Measurements from ENCODE around the gene IFI30. TPM values are rescaled to one million over a fixed set of nuclear protein-coding genes. Genes with fewer than 3 reads are reported as not detected.

Gene IFI30
- total and polyA plus RNA-seq, 2 donors (not counting 1 experiment from before 2014, with no cell fraction given): 8.8 to 50.9 TPM

DNA sequence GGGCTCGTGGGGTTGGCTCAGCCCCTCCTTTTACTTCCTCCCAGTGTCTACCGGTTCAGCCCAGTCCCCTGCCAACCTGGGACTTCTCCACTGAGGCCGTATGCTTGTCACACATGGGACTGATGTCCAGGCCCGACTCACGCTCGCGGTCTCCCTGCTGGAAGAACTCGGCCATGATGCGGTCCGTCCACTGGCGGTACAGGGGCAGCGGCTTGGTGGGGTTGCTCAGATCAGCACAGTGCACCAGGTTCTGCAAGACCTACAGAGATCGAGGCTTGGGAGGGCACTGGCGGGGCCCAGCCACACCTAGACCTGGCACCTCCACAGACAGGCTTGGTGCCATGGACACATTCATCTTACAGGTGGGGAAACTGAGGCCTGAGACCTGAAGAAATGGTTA lies 38.1 kb downstream of the IFI30 start:
- Histone ChIP-seq H3K9me3 (ENCODE audit: control insufficient read depth, insufficient read depth, low read depth, low read length) (no peaks in the 10 kb centered on the region), H3K27ac (ENCODE audit: insufficient read depth, low read length) (no peak overlapping the region), H2AFZ (ENCODE audit: low read length) (no peak overlapping the region), H4K20me1 (ENCODE audit: control insufficient read depth, extremely low read depth, insufficient read depth, low read length) (no peaks in the 10 kb centered on the region), H3K4me1 (ENCODE audit: control insufficient read depth, extremely low read depth, insufficient read depth, low read length) (peaks cover 9% of the 10 kb centered on the region), H3K9ac (ENCODE audit: insufficient read depth, low read length) (no peak overlapping the region), H3K27me3 (ENCODE audit: control insufficient read depth, insufficient read depth, low read length) (no peaks in the 10 kb centered on the region), H3K4me2 (ENCODE audit: extremely low read depth, insufficient read depth, low read length) (no peak overlapping the region), H3K4me3 (replicated peaks in 1 of 4; ENCODE audit: control extremely low read depth in 1 of 4, insufficient read depth in 1 of 4, low read depth in 3 of 4, low read length in 4 of 4) (no peak overlapping the region), H3K36me3 (ENCODE audit: control insufficient read depth, insufficient read depth, low read length) (no peaks in the 10 kb centered on the region), H3K79me2 (ENCODE audit: control insufficient read depth, insufficient read depth, low read length) (no peaks in the 10 kb centered on the region)
- no peak for DNase-seq (ENCODE audit: low read depth in 2 of 2)
- no peak for TF ChIP-seq EZH2 (IDR thresholded peaks at IDR 0.05; ENCODE audit: low read length, missing control alignments)
- TF ChIP-seq, protein P1, sequence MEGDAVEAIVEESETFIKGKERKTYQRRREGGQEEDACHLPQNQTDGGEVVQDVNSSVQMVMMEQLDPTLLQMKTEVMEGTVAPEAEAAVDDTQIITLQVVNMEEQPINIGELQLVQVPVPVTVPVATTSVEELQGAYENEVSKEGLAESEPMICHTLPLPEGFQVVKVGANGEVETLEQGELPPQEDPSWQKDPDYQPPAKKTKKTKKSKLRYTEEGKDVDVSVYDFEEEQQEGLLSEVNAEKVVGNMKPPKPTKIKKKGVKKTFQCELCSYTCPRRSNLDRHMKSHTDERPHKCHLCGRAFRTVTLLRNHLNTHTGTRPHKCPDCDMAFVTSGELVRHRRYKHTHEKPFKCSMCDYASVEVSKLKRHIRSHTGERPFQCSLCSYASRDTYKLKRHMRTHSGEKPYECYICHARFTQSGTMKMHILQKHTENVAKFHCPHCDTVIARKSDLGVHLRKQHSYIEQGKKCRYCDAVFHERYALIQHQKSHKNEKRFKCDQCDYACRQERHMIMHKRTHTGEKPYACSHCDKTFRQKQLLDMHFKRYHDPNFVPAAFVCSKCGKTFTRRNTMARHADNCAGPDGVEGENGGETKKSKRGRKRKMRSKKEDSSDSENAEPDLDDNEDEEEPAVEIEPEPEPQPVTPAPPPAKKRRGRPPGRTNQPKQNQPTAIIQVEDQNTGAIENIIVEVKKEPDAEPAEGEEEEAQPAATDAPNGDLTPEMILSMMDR (conservative IDR thresholded peaks at IDR 0.05 in 1 of 2, IDR thresholded peaks at IDR 0.05 in 1 of 2; ENCODE audit: low read depth in 1 of 2, low read length in 2 of 2): no peak

DNA sequence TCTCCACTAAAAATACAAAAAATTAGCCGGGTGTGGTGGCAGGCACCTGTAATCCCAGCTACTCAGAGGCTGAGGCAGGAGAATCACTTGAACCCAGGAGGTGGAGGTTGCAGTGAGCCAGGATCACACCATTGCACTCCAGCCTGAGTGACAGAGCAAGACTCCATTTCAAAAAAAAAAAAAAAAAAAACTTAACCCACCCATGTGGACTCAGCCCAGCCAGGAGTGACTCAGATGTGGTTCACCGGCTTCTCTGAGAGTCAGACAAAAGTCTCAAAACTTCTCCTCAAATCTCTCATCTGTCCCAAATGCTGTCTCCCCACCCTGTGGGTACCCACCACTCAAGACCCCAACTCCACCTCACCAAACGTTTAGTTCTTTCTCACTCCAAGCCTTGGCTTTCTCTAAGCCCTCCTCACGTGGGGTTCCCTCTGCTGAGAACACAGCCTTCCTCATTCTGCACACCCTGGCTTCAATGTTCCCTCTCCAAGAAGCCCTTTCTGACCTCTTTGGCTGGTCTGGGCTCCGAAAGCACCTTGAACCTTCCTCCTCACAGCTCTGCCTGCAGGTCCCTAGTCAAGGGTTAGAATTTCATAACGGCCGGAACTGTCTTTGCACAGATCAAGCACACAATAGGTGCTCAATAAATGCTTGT lies 41.3 kb downstream of the IFI30 start:
- TF ChIP-seq EZH2 (IDR thresholded peaks at IDR 0.05; ENCODE audit: low read length, missing control alignments): no peak
- TF ChIP-seq, protein P1 (conservative IDR thresholded peaks at IDR 0.05 in 1 of 2, IDR thresholded peaks at IDR 0.05 in 1 of 2; ENCODE audit: low read depth in 1 of 2, low read length in 2 of 2): no peak
- peak overlapping the region; percentile 47 for H3K27ac ChIP-seq (ENCODE audit: insufficient read depth, low read length)
- no peaks in the 10 kb centered on the region for H3K36me3 ChIP-seq (ENCODE audit: control insufficient read depth, insufficient read depth, low read length)
- H3K9me3 ChIP-seq (ENCODE audit: control insufficient read depth, insufficient read depth, low read depth, low read length): no peaks in the 10 kb centered on the region
- no peak overlapping the region for H3K4me3 ChIP-seq (replicated peaks in 1 of 4; ENCODE audit: control extremely low read depth in 1 of 4, insufficient read depth in 1 of 4, low read depth in 3 of 4, low read length in 4 of 4)
- no peaks in the 10 kb centered on the region for H3K27me3 ChIP-seq (ENCODE audit: control insufficient read depth, insufficient read depth, low read length)
- H3K9ac ChIP-seq (ENCODE audit: insufficient read depth, low read length): no peak overlapping the region
- peak overlapping the region; percentile 64 for H3K4me2 ChIP-seq (ENCODE audit: extremely low read depth, insufficient read depth, low read length)
- DNase-seq (ENCODE audit: low read depth in 2 of 2): peak; percentile 38 to 55
- H3K4me1 ChIP-seq (ENCODE audit: control insufficient read depth, extremely low read depth, insufficient read depth, low read length): peaks cover 6% of the 10 kb centered on the region
- no peaks in the 10 kb centered on the region for H4K20me1 ChIP-seq (ENCODE audit: control insufficient read depth, extremely low read depth, insufficient read depth, low read length)
- peak overlapping the region; percentile 74 for H2AFZ ChIP-seq (ENCODE audit: low read length)
- H3K79me2 ChIP-seq (ENCODE audit: control insufficient read depth, insufficient read depth, low read length): no peaks in the 10 kb centered on the region

DNA sequence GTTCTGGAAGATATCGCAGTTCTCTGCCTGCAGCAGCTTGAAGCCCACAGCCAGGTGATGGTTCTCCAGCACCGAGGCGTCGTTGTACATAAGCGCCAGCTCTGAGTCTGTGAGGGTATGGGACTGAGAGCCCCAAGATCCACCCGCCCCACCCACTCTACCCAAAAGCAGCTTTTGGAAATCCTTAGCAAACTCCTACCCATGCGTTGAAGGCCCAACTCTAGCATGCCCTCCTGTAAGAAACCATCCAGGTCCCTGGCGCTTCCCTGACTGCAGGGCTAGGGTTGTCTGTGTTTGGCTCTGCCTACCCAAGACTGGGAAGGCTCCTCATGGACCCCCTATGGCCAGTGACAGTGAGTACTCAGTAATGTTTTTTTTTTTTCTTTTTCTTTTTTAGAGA lies 43.2 kb downstream of the IFI30 start:
- H3K27ac ChIP-seq (ENCODE audit: insufficient read depth, low read length): no peak overlapping the region
- no peaks in the 10 kb centered on the region for H4K20me1 ChIP-seq (ENCODE audit: control insufficient read depth, extremely low read depth, insufficient read depth, low read length)
- peaks cover 4% of the 10 kb centered on the region for H3K4me1 ChIP-seq (ENCODE audit: control insufficient read depth, extremely low read depth, insufficient read depth, low read length)
- H2AFZ ChIP-seq (ENCODE audit: low read length): no peak overlapping the region
- no peaks in the 10 kb centered on the region for H3K27me3 ChIP-seq (ENCODE audit: control insufficient read depth, insufficient read depth, low read length)
- TF ChIP-seq, protein P1 (conservative IDR thresholded peaks at IDR 0.05 in 1 of 2, IDR thresholded peaks at IDR 0.05 in 1 of 2; ENCODE audit: low read depth in 1 of 2, low read length in 2 of 2): no peak
- no peak for TF ChIP-seq EZH2 (IDR thresholded peaks at IDR 0.05; ENCODE audit: low read length, missing control alignments)
- H3K4me3 ChIP-seq (replicated peaks in 1 of 4; ENCODE audit: control extremely low read depth in 1 of 4, insufficient read depth in 1 of 4, low read depth in 3 of 4, low read length in 4 of 4): no peak overlapping the region
- H3K9me3 ChIP-seq (ENCODE audit: control insufficient read depth, insufficient read depth, low read depth, low read length): no peaks in the 10 kb centered on the region
- H3K9ac ChIP-seq (ENCODE audit: insufficient read depth, low read length): no peak overlapping the region
- H3K4me2 ChIP-seq (ENCODE audit: extremely low read depth, insufficient read depth, low read length): no peak overlapping the region
- no peak for DNase-seq (ENCODE audit: low read depth in 2 of 2)
- no peaks in the 10 kb centered on the region for H3K79me2 ChIP-seq (ENCODE audit: control insufficient read depth, insufficient read depth, low read length)
- H3K36me3 ChIP-seq (ENCODE audit: control insufficient read depth, insufficient read depth, low read length): no peaks in the 10 kb centered on the region

All from fibroblast of lung (primary cell).